Activated T-helper 9 cell treated with anti-CD3 and anti-CD28 coated beads, Interleukin-2, amount 50 U/mL, for 16 hours (primary cell): ENCODE results near the gene PIGQ.

ENCODE experiments used
- DNase-seq: peaks from one replicate; pipeline ENCODE4 v3.0.0-alpha.2; 2020; ENCODE audit warnings: low read depth

Gene PIGQ

GRCh38 chr16:606656-607307, 37.0 kb downstream of the PIGQ start:
- DNase-seq = no peak

- DNase-seq = no peak
Measured at GRCh38 chr16:608019-608418, 38.3 kb downstream of the PIGQ start.

DNA sequence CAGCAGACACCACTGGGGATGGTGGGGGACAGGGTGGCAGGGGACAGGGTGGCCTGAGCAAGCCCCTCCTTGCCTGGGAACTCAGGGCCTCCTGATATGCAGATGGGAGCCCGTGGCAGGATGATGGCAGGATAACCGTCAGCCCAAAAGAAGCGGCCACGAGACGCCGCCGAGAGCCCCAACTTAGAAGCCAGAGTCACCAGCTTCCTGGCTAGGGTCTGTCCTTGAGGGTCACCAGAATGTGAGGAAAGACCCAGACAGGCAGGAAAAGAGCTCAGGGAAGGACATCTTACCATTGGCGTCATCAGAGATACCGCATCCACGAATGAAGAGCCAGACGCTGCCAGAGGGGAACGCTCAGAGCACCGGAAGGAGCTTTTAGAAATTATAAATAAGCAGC, 39.5 kb downstream of the PIGQ start:
- DNase-seq = no peak

- no peak for DNase-seq
Measured at GRCh38 chr16:609984-610383, 40.2 kb downstream of the PIGQ start.

DNA sequence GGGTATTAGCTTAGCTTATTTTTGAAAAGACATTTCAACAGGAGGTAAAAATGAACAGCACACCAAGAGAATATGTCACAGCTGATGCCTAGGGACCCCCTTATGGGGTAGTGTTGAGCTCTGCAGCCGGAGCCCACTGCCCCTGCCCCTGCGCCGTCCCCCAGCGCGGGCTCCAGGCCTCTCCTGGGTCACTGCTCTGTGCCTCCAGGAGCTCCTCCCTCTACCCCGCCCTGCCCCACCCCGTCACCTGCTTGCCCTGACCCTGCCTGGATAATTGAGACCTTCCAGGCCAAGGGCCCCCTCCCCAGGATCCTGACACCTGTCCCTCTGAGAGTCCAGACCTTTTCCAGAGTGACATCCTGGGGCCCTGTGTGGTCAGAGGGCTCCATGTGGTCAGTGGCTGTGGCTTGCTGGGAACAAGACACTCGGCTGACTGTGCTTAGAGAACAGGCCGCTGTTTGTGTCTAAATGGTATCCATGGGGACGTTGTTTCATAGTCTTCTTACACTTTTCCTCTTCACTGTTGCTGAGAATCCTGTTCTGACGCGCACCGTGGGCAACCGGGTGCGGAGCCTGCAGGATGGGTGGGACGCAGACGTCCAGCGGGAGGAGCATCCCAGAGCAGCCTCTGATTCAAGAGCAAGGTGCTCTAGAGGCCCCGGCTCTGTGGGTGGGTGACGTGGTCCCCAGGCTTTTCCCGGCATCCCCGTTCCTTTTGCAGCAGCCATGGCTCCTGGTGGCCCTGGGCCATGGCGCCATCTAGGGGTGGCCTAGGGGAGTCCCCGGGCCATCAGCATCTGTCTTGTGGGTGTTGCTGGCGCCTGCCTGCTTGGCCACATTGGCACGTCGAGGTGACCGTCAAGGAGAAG, 41.0 kb downstream of the PIGQ start:
- DNase-seq = peak; percentile 44

- DNase-seq = no peak
Measured at GRCh38 chr16:615122-615521, 45.4 kb downstream of the PIGQ start.

DNA sequence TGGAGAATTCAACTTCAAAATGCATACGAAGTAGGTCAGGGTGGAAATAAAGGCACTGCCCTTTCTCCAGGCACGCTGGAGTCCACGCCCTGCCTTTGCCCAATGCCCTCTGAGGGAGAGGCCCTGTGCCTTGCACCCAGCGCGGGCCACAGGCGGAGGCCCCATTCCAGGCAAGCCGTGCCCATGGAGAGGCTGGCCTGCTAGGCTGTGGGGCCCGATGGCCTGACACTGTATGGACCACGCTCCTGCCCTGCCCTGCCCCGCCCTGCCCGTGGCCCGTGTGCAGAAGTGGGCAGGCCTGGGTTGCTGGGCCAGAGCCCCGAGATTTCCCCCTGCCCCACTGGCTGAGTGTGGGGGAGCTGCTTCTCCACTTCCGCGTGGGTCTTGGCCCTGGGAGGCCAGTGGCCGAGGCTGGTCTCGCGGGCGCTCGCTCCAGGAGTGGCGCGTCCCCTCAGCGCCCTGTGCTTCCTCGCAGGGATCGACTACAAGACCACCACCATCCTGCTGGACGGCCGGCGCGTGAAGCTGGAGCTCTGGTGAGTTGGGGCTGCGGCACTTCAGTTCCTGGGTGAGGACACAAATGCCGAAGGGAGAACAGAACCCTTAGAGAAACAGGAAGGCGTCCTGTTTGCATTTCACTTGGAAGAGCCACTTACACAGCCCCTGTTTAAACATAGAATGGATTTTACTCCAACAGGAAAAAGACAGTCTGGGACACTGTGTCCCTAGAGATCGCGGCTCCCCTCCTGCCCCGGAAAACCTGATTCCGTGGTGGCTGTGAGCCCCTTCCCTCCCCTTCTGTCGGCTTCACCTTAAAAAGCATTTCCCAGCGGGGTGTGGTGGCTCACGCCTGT, 47.2 kb downstream of the PIGQ start:
- no peak for DNase-seq

DNA sequence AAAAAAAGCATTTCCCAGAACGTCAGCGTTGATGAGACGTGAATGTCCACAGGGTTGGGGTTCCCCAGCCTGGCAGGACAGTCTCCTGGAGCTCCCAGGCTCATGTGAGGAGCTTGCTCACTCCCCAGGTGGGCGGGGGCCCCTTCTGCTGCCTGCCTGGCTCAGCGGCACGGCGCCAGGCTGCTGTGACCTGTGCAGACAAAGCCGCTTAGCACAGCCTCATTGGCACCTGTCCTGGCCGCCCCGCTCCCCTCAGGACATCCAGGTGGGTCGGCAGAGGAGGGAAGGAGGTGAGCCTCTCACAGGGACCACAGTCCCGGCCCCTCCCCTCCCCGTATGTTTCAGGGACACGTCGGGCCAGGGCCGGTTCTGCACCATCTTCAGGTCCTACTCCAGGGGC, 48.1 kb downstream of the PIGQ start:
- no peak for DNase-seq

GRCh38 chr16:619476-620100, 49.8 kb downstream of the PIGQ start:
- DNase-seq = no peak

DNA sequence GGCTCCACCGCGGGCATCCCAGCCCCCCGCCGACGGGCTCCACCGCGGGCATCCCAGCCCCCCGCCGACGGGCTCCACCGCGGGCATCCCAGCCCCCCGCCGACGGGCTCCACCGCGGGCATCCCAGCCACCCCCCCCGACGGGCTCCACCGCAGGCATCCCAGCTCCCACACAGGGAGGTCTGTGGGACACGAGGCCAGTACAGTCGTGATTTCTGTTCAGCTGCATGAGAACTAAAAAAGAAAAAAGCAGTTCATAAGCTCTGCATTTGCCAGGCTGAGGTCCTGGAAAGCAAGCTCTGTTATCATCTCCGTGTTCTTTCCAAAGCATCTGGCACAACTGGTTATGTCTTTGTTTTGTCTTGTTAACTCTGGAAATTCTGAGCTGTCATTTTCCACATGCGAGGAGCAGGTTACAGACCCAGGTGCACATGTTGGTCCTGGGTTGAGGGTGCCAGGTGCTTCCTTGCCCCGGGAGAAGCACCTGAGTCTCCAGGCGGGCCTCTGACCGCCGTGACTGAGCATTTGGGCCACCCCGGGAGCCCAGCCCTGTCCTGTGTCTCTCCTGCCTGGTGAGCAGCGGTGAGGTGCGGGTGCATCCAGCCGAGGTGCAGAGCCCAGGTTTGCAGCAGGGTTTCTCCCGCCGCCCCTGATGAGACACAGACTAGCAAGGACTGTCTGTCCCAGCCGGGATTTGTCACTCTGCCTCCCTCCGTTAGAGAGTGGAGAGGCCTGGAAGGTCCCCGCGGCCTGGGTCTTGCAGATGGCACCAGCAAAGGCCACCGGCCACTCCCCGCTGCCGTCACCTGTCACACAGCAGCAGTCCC, 51.1 kb downstream of the PIGQ start:
- DNase-seq = no peak

DNA sequence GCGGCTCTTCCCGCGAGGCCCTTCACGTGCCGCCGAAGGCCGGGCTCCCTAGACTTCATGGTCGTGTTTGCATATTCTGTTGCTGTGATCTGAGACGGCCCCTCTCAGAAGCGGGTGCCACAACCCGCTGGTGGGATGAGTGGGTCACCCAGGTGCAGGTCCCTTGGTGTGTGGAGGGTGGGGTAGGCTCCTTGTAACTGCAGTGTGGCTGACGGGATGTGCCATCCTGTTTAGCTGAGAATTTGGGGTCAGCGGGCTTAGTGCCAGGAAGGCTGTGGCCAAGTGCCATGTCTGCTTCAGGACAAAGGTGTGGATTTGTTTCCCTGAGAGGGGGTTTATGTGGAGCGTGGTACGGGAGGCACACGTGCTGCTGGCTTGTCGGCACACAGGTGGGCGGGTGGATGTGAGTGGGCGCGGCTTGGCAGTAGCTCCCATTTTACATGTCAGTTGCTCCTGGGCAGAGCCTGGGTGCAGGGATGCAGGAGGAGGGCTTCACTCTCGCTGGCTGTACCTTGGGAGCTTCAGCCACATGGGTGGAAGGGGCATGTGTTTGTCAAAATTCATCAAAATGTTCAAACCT, 51.8 kb downstream of the PIGQ start:
- no peak for DNase-seq

DNA sequence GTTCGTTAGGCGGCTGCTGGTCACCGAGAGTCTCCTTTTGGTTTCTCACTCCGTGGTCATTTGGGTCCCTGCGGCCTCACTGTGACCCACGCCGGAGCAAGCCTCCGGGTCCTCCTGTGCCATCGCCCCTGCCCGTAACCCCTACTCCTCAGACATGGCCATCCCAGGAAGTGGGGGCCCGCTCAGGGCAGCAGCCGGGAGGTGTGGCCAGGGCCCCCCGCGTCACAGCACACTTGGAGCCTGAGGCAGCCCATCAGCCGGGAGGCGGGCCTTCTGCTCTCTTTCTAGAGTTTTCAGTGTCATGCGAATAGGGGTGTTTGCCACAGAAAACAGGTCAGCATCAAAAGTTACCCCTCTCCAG, 53.1 kb downstream of the PIGQ start:
- DNase-seq = no peak

DNA sequence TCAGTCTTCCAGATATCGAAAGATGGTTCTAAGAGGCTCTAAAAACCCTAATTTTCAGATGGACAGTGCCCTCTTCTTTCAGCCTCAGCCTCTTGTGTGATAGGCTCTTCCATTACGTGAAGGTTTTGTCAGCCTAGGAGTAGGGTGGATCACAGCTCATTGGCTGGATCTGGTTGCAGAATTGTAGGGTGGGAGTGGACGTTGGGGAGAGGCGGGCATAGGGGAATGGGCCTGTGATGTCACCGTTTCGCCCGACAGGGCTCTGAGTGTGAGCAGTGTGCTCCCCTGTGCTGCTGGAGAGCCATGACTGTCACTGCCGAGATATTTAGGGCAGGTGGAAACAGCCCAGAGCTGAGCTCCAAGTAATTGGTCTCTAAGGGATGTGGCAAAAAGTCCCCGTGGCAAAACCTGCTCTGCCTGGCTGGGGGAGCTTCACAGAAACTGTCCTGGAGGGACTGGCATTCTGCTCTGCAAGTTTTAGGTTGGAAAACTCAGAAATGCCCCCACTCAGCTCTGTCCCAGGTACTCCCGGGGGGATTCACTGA, 54.8 kb downstream of the PIGQ start:
- no peak for DNase-seq

- DNase-seq = no peak
Measured at GRCh38 chr16:625117-625976, 55.6 kb downstream of the PIGQ start.

GRCh38 chr16:625977-626765, 56.4 kb downstream of the PIGQ start:
- no peak for DNase-seq

- DNase-seq = no peak
Measured at GRCh38 chr16:626787-627453, 57.2 kb downstream of the PIGQ start.

DNA sequence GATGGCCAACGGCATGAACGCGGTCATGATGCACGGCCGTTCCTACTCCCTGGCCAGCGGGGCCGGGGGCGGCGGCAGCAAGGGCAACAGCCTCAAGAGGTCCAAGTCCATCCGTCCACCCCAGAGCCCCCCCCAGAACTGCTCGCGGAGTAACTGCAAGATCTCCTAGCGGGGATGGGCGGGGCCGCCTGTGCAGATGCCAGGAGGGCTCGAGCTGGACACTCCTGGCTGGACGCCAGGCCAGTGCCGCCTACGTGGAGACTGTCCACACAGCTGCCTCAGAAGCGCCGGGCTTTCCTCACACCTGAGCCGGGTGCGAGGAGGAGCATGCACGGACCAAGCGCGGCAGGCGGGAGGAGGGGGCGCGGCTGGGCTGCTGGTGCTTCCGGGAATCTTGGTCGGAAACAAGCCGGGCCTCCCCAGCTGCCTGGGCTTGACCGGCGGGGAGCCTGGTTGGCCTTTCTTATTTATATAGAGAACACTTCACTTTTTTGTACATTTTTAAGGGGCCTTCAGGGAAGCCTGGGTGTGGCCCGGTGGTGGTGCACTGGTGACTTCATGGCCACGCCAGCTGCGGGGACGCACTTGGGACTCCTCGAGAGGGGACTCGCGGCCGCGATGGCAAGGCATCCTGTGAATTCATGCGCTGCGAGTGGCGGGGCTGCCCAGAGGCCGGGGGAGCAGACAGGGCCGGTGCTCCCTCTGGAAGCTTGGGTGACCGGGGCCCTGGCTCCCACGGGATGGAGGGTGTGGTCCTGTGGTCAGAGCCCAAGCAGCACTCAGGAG, 57.9 kb downstream of the PIGQ start:
- no peak for DNase-seq
